Lower leg skin (tissue), 3 donors: ENCODE measurements around the gene FOXN1.

Experiments
- CTCF ChIP-seq, 3 donors: fragments of 450-650 bp; IDR thresholded peaks; one replicate each; pipeline ENCODE4 v1.5.1; 2016; ENCODE audit warnings: antibody characterized with exemption in 3 of 3, mild to moderate bottlenecking in 3 of 3, moderate library complexity in 2 of 3
- POLR2A ChIP-seq, 2 donors: fragments of 450-650 bp; IDR thresholded peaks; one replicate each; pipeline ENCODE4 v1.6.1; 2016 to 2017; ENCODE audit warnings: antibody characterized with exemption in 2 of 2, mild to moderate bottlenecking in 1 of 2, moderate library complexity in 1 of 2

GRCh38 chr17:28471531-28472342, 34.4 kb upstream of the FOXN1 start:
- TF ChIP-seq CTCF (IDR thresholded peaks at IDR 0.05) (no peak), POLR2A (IDR thresholded peaks at IDR 0.05) (no peak)
